ENCODE results near the gene GCN1.

The GCN1 gene

GRCh38 chr12:120229487-120230325 is 35.2 kb upstream of the GCN1 start:
- DNase-seq, result peak in 1 of 2 experiments; percentile 44

GRCh38 chr12:120229071-120229486 is 34.6 kb upstream of the GCN1 start:
- peak in 1 of 2 experiments; percentile 35 for DNase-seq

DNA sequence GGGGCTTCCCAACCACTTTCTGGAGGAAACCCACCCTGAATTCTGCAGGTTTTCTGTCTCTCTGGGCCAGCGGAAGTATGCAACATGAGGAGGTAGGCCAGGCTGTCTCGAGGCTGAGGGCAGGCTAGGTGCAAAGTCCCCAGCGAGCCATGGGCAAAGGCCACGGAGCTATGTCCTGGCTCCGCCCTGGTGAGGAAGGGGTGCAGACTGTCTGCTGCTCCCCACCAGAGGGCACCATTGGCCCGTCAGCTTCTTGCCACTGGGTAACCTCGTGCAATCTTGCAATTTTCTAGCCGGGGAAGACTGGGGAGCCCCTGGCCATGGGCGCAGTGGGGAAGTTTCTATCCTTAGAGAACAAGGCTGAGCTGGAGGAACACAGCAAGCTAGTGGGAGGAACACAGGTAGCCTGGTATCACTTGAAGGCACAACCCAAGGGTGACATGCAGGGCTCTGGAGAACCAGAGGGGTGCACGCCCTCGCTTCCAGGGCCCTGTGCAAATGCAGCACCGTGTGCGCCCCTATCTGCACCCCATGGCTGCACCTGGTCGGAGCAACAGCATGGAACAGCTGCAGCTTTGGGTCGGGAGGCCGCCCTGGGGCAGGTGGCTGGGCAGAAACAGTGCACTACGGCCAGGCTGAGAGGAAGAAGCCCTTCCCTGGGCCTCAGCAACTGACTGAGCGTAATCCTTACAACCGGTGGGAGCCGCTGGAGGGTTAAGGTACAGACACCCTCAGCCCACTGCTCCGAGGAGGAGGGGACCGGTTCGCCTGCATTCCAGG is 34.0 kb upstream of the GCN1 start:
- DNase-seq, result peak; percentile 44 to 84

GRCh38 chr12:120228041-120228290 is 33.5 kb upstream of the GCN1 start:
- DNase-seq, result no peak

DNA sequence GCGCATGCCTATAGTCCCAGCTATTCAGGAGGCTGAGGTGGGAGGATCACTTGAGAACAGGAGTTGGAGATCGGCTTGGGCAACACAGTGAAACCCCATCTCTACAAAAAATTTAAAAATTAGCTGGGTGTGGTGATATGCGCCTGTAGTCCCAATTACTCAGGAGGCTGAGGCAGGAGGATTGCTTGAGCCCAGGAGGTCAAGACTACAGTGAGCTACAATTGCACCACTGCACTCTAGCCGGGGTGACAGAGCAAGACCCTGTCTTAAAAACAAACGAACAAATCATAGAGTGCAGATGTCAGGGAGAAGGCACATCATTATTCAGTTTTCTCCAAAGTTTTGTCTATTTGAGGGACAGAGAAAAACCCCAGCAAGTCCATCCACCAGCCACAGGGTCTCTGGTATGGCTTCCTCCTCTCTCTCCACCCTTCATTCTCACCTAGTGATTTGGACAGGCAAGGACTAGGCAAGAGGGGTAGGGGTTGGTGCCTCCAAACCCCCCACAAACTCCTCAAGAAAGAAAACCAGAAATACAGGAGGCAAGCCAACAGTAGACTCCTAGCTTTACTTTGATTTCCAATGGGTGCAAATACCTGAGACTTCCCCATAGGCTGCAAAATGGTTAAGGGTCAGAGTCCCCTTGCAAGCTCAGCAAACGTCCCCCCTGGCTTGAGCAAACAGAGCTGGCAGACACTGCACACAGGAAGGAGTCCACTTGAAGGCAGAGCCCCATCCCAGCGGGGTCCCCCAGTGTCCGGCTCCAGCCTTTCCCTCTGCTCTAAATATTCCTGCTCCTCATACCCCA is 32.9 kb upstream of the GCN1 start:
- no peak for DNase-seq

- DNase-seq, result no peak
These were observed 31.5 kb upstream of the GCN1 start for GRCh38 chr12:120225852-120226640.

- peak; percentile 55 to 76 for DNase-seq
These were observed 30.7 kb upstream of the GCN1 start for GRCh38 chr12:120225200-120225558.

- DNase-seq, result peak in 1 of 2 experiments; percentile 35
These were observed 30.0 kb upstream of the GCN1 start for GRCh38 chr12:120224304-120225199.

DNA sequence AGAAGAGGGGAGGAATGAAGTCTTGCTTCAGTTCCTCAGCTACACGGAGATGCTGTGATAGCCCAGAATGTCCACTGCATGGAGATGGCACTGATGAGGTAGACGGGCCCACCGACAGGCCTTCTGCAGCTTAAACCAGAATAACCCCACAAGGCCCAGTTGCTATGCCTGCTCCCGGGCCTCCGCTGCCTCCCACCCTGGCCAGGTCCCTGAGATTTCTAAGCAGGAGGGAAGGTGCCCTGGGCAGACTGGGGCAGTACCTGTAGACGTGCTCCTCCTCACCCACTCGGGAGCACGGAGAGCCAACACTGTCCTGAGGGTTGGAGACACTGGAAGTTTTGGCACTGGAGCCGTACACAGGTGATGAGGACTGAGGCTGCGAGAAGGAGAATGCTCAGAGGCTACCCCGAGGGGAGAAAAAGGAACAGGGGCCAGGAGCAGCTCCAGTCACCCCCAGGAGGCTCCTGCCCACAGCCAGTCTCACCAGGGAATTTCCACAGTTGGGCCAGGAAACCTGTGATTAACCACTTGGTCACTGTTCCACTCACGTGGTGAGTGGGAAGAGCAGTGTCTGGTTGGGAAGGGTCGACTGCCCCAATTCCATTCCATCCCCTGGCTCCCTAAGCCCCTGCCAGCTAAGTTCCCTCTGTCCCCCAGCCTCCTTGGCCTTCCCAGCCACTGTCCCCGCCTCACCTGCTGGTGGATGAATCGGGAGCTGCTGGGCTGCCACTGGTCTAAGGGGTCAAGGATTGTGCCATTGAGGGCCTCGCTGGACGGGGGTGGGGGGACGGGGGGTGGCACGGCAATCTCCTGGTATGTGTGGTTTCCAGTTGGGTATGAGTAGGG is 29.2 kb upstream of the GCN1 start:
- no peak for DNase-seq

GRCh38 chr12:120222288-120222832 is 27.8 kb upstream of the GCN1 start:
- no peak for DNase-seq

GRCh38 chr12:120221576-120221900 is 27.0 kb upstream of the GCN1 start:
- DNase-seq, result no peak

DNA sequence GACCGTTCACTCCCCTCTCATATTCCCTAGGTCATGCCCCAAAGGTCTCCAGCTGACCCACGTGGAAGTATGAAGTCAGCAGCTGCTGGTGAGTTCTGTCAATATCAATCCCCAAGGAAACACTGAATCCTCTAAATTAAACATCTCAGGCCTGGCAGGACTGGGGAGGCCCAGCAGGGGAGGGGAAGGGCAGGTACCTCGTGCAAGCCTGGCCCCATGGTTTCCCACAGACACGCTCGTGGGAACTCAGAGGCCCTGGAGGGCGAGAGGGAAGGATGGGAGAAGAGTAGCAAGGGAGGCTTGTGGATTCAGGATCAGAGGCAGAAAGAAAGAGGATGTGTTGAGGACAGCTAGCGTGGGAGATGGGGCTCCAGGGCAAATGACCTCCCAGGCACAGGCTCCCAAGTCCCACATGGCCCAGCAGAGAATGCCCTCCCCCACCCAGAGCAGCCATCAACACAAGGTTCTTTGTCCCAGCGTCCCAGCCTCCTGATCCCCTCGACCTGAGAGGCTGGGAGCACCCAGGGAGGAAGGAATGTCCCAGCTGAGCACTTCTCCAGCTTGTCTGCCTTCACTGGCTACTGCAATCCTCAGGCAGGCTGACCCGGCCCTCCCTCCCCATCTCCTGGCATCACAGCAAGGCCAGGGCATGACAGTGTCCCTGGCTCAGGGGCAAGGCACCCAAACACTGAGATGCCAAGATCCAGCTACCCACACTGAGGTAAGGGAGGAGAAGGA is 26.5 kb upstream of the GCN1 start:
- DNase-seq, result no peak

GRCh38 chr12:120218680-120219606 is 24.4 kb upstream of the GCN1 start:
- no peak for DNase-seq

- DNase-seq, result no peak
These were observed 22.5 kb upstream of the GCN1 start for GRCh38 chr12:120216742-120217605.

GRCh38 chr12:120215766-120216735 is 21.5 kb upstream of the GCN1 start:
- DNase-seq, result no peak

- DNase-seq, result no peak
These were observed 20.8 kb upstream of the GCN1 start for GRCh38 chr12:120215357-120215735.
